AG04450 (cell line): ENCODE data around the gene HSD17B1. TPM values are rescaled to one million over a fixed set of nuclear protein-coding genes. Genes with fewer than 3 reads are reported as not detected.
A peak's percentile ranks its signal among the peaks of the same experiment; 100 is the strongest.

ENCODE experiments used
- CTCF ChIA-PET: fragments of 300-600, 350-600 bp; formaldehyde crosslinking; extraction: SDS; loops from one replicate; lab custom pipeline; 2022; ENCODE audit warnings: antibody characterized with exemption, inconsistent platforms; lab: Charles Lee
- POLR2A ChIA-PET: fragments of 350-600 bp; formaldehyde crosslinking; extraction: SDS; loops from one replicate; lab custom pipeline; 2021; ENCODE audit warnings: antibody characterized with exemption, inconsistent platforms; lab: Yijun Ruan, JAX
- DNase-seq: peaks from one replicate; pipeline ENCODE4 v3.0.0-alpha.2; 2011; ENCODE audit warnings: low read depth, low spot score
- H3K27ac ChIP-seq: one replicate; pipeline ENCODE4 v1.5.1; 2012; ENCODE audit warnings: low read depth, low read length, control low read depth
- H3K27me3 ChIP-seq: one replicate; pipeline ENCODE4 v1.6.0; 2012; ENCODE audit warnings: low read length; ENCODE audit not compliant: control insufficient read depth, insufficient read depth
- H3K4me3 ChIP-seq: 2 replicates; pipeline ENCODE4 v1.5.1; 2011; ENCODE audit warnings: mild to moderate bottlenecking, low read depth, low read length, control low read depth
- H3K9me3 ChIP-seq: 2 replicates; pipeline ENCODE4 v1.5.1; 2012; ENCODE audit warnings: low read length; ENCODE audit not compliant: control insufficient read depth, insufficient read depth
- CTCF ChIP-seq: IDR thresholded peaks from 2 replicates; pipeline ENCODE4 v1.5.1; 2011; ENCODE audit warnings: low read depth, low read length, control low read depth, inconsistent platforms
- polyA plus RNA-seq: library from polyadenylated mRNA; depleted of rRNA; stranded (reverse); fragments of >200 nt; gene quantifications from 2 replicates; pipeline ENCODE4 v1.2.3, GENCODE V29; 2011

HSD17B1 gene
- polyA plus RNA-seq, 1 experiment = 0.87 TPM

- Histone ChIP-seq H3K27ac (peak overlapping the region; percentile 73), H3K4me3 (peak overlapping the region; percentile 90), H3K9me3 (no peaks in the 10 kb centered on the region), H3K27me3 (no peaks in the 10 kb centered on the region)
- DNase-seq = no peak
- ChIA-PET POLR2A (interaction anchor here (0.6 to 2.4 kb wide), 6 partner anchors 10 to 737 kb away, joined by 3 to 7 read pairs (median 5); partner anchors contain the start of gene PLEKHH3), CTCF (interaction anchor here (0.5 to 2.7 kb wide), 6 partner anchors 10 to 390 kb away, joined by 3 to 30 read pairs (median 17); partner anchors contain the start of gene PLEKHH3)
- TF ChIP-seq CTCF = no peak
Measured at GRCh38 chr17:42577140-42577531, 24.4 kb downstream of the HSD17B1 start.

- H3K27me3 ChIP-seq = no peaks in the 10 kb centered on the region
- ChIA-PET POLR2A (interaction anchor here (0.6 to 2.4 kb wide), 11 partner anchors 10 to 736 kb away, joined by 3 to 7 read pairs (median 4); partner anchors contain the start of genes BECN1, PLEKHH3 and VPS25), CTCF (interaction anchor here (0.5 to 2.7 kb wide), 31 partner anchors 9 to 420 kb away, joined by 3 to 30 read pairs (median 4); partner anchors contain the start of genes CCR10, COASY, PLEKHH3 and WNK4)
- TF ChIP-seq CTCF = peak; percentile 46
- peak within 1 kb of the TSS; percentile 90 for H3K4me3 ChIP-seq
- peak within 1 kb of the TSS; percentile 73 for H3K27ac ChIP-seq
- H3K9me3 ChIP-seq = no peaks in the 10 kb centered on the region
- peak; percentile 78 for DNase-seq
Measured at GRCh38 chr17:42577532-42578281, 25.0 kb downstream of the HSD17B1 start, which contains the start of gene PSMC3IP. Gene PSMC3IP (minus strand): TSS chr17:42577729. CDS start chr17:42577686, 43 bp downstream.

GRCh38 chr17:42578282-42578869 lies 25.7 kb downstream of the HSD17B1 start:
- peak overlapping the region; percentile 2 for H3K27ac ChIP-seq
- POLR2A ChIA-PET = interaction anchor here (0.5 to 2.4 kb wide), 11 partner anchors 11 to 246 kb away, joined by 3 to 7 read pairs (median 3); partner anchors contain the start of genes BECN1, PLEKHH3 and VPS25
- H3K9me3 ChIP-seq = no peaks in the 10 kb centered on the region
- peak overlapping the region; percentile 90 for H3K4me3 ChIP-seq
- peak; percentile 84 for TF ChIP-seq CTCF
- H3K27me3 ChIP-seq = no peaks in the 10 kb centered on the region
- CTCF ChIA-PET = interaction anchor here (0.5 to 2.7 kb wide), 41 partner anchors 9 to 614 kb away, joined by 3 to 30 read pairs (median 4); partner anchors contain the start of genes CCR10, COASY, PLEKHH3 and VPS25
- no peak for DNase-seq

- no peak for DNase-seq
- H3K4me3 ChIP-seq = no peak overlapping the region
- no peaks in the 10 kb centered on the region for H3K9me3 ChIP-seq
- H3K27ac ChIP-seq = no peak overlapping the region
- TF ChIP-seq CTCF = no peak
- no peaks in the 10 kb centered on the region for H3K27me3 ChIP-seq
- ChIA-PET CTCF (interaction anchor here (0.8 to 2.7 kb wide), 2 partner anchors 9 to 98 kb away, joined by 3 to 30 read pairs; partner anchors contain the start of gene PLEKHH3), POLR2A (no interaction called here)
Measured at GRCh38 chr17:42579794-42580551, 27.2 kb downstream of the HSD17B1 start.
